Testis (tissue), 2 donors: Measurements from ENCODE around the gene CYP4F8.
"Not testable (repeated sequence)": the region's sequence is repeated elsewhere in the genome, so short reads cannot be mapped to it uniquely, and the experiment has no call there.

Source experiments
- CTCF ChIP-seq, 3 experiments: fragments of 450-650 bp in 2 of 3; fragments of 200-600 bp in 1 of 3; sonication (generic) in 1 of 3; IDR thresholded peaks; one replicate each; pipeline ENCODE4 v1.5.1; 2016 to 2019; ENCODE audit warnings: antibody characterized with exemption in 3 of 3, mild to moderate bottlenecking in 2 of 3, moderate library complexity in 1 of 3
- POLR2A ChIP-seq: fragments of 450-650 bp; IDR thresholded peaks from one replicate; pipeline ENCODE4 v1.6.1; 2017; ENCODE audit warnings: antibody characterized with exemption, mild to moderate bottlenecking, moderate library complexity

GRCh38 chr19:15607978-15608925 is 6.8 kb upstream of the CYP4F8 start:
- TF ChIP-seq CTCF (IDR thresholded peaks at IDR 0.05); POLR2A: not testable (repeated sequence)
